Nephron (organoid): ENCODE results near the gene R3HDM4.

Source experiments
- H3K27ac Mint-ChIP-seq, 3 experiments: 2 replicates each; pipeline ENCODE4 v1.8.0; 2020; ENCODE audit warnings: mixed read lengths in 3 of 3, mild to moderate bottlenecking in 2 of 3, moderate library complexity in 1 of 3
- H3K27me3 Mint-ChIP-seq: 2 replicates; pipeline ENCODE4 v1.8.0; 2021; ENCODE audit warnings: low read depth, mild to moderate bottlenecking, moderate library complexity, mixed read lengths
- H3K36me3 Mint-ChIP-seq: 2 replicates; pipeline ENCODE4 v1.8.0; 2020; ENCODE audit warnings: low read depth, mixed read lengths
- H3K4me1 Mint-ChIP-seq: 2 replicates; pipeline ENCODE4 v1.8.0; 2020; ENCODE audit warnings: mixed read lengths
- H3K4me3 Mint-ChIP-seq, 3 experiments: 2 replicates each; pipeline ENCODE4 v1.8.0; 2020; ENCODE audit warnings: mild to moderate bottlenecking in 3 of 3, mixed read lengths in 3 of 3, moderate library complexity in 2 of 3
- H3K9me3 Mint-ChIP-seq: 2 replicates; pipeline ENCODE4 v1.8.0; 2020; ENCODE audit warnings: mixed read lengths
- TF ChIP-seq, protein P1 (sequence below), 3 experiments: fragments of 200-600 bp; sonication (generic); IDR thresholded peaks; one replicate each; pipeline ENCODE4 v1.5.0; 2021; ENCODE audit warnings: antibody characterized with exemption in 3 of 3; ENCODE audit not compliant: unreplicated experiment in 3 of 3

The R3HDM4 gene

DNA sequence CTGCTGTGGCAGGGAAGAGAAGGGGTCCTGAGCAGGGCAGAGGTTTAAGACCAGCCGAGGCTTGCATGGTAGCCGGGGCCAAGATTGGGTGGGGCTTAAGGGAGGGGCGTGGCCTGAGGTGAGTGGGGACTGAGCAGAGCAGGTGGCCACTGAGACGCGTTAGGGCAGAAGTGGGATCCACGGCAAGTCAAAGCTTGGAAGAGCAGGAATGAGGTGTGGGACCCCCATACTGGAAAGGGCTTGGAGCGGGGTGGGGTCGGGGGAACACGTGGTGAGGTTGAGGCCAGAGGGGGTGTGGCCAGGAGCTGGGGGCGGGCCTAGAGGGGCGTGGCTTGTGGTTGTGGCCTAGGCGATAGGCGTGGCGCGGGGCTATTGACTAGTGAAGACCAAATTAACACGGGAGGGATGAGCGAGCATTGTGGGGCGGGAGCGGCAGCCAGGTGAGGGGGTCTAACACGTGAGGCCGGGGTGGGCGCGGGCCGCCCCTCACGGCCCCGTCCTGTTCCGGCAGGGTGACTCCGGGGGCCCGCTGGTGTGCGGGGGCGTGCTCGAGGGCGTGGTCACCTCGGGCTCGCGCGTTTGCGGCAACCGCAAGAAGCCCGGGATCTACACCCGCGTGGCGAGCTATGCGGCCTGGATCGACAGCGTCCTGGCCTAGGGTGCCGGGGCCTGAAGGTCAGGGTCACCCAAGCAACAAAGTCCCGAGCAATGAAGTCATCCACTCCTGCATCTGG, 50.3 kb downstream of the R3HDM4 start:
- H3K27me3 Mint-ChIP-seq, result peaks cover 46% of the 10 kb centered on the region
- H3K36me3 Mint-ChIP-seq, result peaks cover 13% of the 10 kb centered on the region
- H3K9me3 Mint-ChIP-seq, result no peaks in the 10 kb centered on the region
- peak overlapping the region in 1 of 3 experiments; percentile 61 for H3K4me3 Mint-ChIP-seq
- H3K4me1 Mint-ChIP-seq, result peaks cover 6% of the 10 kb centered on the region
- TF ChIP-seq, protein P1, sequence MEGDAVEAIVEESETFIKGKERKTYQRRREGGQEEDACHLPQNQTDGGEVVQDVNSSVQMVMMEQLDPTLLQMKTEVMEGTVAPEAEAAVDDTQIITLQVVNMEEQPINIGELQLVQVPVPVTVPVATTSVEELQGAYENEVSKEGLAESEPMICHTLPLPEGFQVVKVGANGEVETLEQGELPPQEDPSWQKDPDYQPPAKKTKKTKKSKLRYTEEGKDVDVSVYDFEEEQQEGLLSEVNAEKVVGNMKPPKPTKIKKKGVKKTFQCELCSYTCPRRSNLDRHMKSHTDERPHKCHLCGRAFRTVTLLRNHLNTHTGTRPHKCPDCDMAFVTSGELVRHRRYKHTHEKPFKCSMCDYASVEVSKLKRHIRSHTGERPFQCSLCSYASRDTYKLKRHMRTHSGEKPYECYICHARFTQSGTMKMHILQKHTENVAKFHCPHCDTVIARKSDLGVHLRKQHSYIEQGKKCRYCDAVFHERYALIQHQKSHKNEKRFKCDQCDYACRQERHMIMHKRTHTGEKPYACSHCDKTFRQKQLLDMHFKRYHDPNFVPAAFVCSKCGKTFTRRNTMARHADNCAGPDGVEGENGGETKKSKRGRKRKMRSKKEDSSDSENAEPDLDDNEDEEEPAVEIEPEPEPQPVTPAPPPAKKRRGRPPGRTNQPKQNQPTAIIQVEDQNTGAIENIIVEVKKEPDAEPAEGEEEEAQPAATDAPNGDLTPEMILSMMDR (IDR thresholded peaks at IDR 0.05; ENCODE audit: unreplicated experiment in 3 of 3), result no peak
- H3K27ac Mint-ChIP-seq, result peak overlapping the region in 1 of 3 experiments; percentile 33

DNA sequence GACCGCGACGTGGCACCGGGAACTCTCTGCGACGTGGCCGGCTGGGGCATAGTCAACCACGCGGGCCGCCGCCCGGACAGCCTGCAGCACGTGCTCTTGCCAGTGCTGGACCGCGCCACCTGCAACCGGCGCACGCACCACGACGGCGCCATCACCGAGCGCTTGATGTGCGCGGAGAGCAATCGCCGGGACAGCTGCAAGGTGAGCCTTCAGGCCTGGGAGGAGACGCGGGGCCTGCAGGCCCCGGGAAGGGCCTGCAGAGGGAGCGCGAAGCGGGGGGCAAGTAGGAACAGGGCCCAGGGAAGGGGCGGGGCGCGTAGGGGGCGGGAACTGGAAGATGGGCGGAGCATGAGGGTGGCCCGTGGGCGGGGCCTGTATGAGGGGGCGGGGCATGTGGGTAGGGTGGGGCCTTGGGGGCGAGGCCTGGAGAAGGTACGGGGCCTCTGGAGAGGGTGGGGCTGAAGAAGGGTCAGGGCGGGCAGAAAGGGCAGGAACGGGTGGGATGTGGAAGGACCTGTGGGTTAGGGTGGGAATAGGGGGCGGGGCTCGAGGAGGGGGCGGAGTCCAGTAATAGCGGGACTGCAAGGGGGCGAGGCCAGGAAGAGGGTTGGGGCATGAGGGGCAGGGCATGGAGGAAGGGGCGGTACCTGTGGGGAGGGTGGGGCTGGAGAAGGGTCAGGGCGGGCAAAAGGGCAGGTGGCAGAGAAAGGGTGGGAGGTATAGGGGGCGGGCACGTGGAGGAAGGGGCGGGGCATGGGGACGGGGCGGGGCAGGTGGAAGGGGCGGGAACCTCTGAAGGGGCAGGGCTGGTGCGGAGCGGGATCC, 51.1 kb downstream of the R3HDM4 start:
- Mint-ChIP-seq H3K4me3 (peak overlapping the region in 1 of 3 experiments; percentile 51), H3K36me3 (peaks cover 7% of the 10 kb centered on the region), H3K9me3 (no peaks in the 10 kb centered on the region), H3K27ac (no peak overlapping the region), H3K27me3 (peaks cover 52% of the 10 kb centered on the region), H3K4me1 (no peaks in the 10 kb centered on the region)
- TF ChIP-seq, protein P1 (IDR thresholded peaks at IDR 0.05; ENCODE audit: unreplicated experiment in 3 of 3), result no peak

DNA sequence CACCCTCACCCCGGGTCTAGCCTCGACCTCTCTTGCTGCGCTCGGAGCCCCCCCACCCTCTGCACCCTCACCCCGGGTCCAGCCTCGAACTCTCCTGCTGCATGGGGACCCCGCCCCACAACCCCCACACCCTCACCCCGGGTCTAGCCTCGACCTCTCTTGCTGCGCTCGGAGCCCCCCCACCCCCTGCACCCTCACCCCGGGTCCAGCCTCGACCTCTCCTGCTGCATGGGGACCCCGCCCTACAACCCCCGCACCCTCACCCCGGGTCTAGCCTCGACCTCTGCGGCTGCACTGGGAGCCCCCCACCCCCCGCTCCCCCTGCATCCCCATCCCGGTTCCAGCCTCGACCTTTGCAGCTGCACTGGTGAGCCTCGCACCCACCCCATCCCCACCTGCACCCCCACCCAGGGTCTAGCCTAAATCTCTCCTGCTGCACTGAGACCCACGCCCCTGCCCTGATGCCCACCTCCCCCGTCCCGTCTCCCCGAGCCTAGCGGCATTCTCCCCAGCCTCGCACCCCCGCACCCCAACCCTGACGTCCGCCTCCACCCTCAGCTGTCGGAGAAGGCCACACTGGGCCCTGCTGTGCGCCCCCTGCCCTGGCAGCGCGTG, 51.8 kb downstream of the R3HDM4 start:
- Mint-ChIP-seq H3K9me3 (no peaks in the 10 kb centered on the region), H3K36me3 (peaks cover 7% of the 10 kb centered on the region), H3K4me3 (peak overlapping the region in 1 of 3 experiments; percentile 51), H3K4me1 (no peaks in the 10 kb centered on the region), H3K27me3 (peaks cover 53% of the 10 kb centered on the region), H3K27ac (no peak overlapping the region)
- TF ChIP-seq, protein P1 (IDR thresholded peaks at IDR 0.05; ENCODE audit: unreplicated experiment in 3 of 3), result no peak

DNA sequence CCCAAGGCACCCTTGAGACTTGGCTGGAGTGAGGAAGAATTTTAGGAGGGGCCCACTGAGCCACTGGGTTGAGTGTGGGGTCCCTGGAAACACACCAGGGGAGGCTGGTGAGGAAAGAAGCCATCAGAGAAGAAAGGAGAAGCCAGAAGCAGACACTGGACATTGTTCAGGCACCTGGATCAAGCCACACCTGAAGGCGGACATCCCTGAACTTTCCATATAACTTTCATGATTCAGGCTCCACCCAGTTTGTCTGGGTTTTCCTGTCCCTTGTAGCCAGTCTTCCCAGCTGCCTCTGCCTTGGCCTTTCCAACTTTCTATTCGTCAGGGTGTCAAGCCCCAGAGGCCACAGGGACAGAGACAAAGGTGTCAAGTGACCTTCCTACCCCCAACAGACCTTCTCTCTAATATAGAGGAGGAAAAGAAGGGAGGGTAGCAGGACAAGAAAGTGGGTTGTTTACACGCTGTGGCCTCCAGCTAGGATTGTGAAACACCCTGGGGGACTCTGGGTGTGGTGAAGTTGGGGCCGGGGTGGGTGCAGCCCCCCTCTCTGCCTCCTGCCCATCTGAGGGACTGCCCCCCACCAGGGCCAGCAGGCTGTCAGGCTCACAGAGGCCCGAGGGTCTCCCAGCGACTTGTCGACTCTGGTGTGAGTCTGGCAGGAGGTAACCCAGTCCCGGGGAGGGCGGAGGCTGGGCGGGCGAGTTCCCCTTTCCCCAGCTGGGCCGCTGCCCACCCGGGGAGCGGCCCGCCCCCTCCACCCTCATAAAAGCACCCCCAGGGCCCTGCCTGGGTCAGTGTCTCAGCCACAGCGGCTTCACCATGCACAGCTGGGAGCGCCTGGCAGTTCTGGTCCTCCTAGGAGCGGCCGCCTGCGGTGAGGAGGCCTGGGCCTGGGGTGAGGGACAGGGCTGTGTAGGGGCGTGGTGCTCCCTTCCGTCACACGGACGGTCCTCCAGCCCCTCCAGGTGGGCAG, 53.9 kb downstream of the R3HDM4 start, which contains the start of gene CFD:
CFD (plus strand) TSS at position 797 of the 976 bp plus-strand sequence; CDS start at position 823, 26 bp downstream.
- Mint-ChIP-seq H3K27me3 (peaks cover 50% of the 10 kb centered on the region), H3K4me3 (peak within 1 kb of the TSS in 2 of 3 experiments; percentile 10 to 27), H3K36me3 (no peaks in the 10 kb centered on the region), H3K9me3 (no peaks in the 10 kb centered on the region), H3K4me1 (no peaks in the 10 kb centered on the region), H3K27ac (no peak within 1 kb of the TSS)
- TF ChIP-seq, protein P1 (IDR thresholded peaks at IDR 0.05; ENCODE audit: unreplicated experiment in 3 of 3), result no peak

DNA sequence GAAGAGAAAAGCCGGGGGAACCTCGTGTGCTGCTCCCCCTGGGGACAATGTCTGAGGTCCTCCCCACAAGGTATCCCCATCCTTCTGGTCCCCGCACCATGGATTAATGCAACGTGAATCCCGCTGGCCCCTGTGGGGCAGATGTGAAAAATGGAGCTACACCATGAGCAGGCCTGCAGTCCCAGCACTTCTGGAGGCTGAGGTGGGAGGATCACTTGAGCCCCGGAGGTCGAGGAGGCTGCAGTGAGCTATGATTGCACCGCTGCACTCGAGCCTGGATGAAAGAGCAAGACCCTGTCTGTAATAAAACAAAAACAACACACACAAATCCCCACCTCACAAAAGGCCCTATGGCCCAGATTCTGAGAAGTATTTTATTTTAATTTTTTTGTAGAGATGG, 54.7 kb downstream of the R3HDM4 start:
- Mint-ChIP-seq H3K36me3 (no peaks in the 10 kb centered on the region), H3K27ac (no peak overlapping the region), H3K9me3 (no peaks in the 10 kb centered on the region), H3K27me3 (peaks cover 43% of the 10 kb centered on the region), H3K4me1 (no peaks in the 10 kb centered on the region), H3K4me3 (no peak overlapping the region)
- TF ChIP-seq, protein P1 (IDR thresholded peaks at IDR 0.05; ENCODE audit: unreplicated experiment in 3 of 3), result no peak
